Keratinocyte (primary cell): ENCODE results near the gene DNAJC18. TPM values are rescaled to one million over a fixed set of nuclear protein-coding genes. Genes with fewer than 3 reads are reported as not detected.

ENCODE experiments used
- DNase-seq: peaks from one replicate; pipeline ENCODE4 v3.0.0-alpha.2; 2011; ENCODE audit warnings: low read depth, missing footprints, low spot score
- FAIRE-seq: peaks from 2 replicates; lab custom pipeline; 2011; peaks lifted over from hg19 to GRCh38; lab: Jason Lieb, UNC
- H2AFZ ChIP-seq: 2 replicates; pipeline ENCODE4 v1.6.0; 2012; ENCODE audit warnings: low read length, control low read depth, inconsistent platforms; ENCODE audit not compliant: control insufficient read depth
- H3K27ac ChIP-seq: 2 replicates; pipeline ENCODE4 v1.5.1; 2011; ENCODE audit warnings: low read length; ENCODE audit not compliant: control insufficient read depth, insufficient read depth
- H3K27me3 ChIP-seq: 3 replicates; pipeline ENCODE4 v1.6.0; 2011; ENCODE audit warnings: low read length; ENCODE audit not compliant: control insufficient read depth, insufficient read depth; ENCODE audit errors: extremely low read depth
- H3K36me3 ChIP-seq, 2 experiments: 2 replicates in 1 of 2; 3 replicates in 1 of 2; pipeline ENCODE4 v1.5.1; 2011; ENCODE audit warnings: low read length in 2 of 2, mild to moderate bottlenecking in 1 of 2; ENCODE audit not compliant: control insufficient read depth in 2 of 2, insufficient read depth in 2 of 2; ENCODE audit errors: extremely low read depth in 1 of 2
- H3K4me1 ChIP-seq: 3 replicates; pipeline ENCODE4 v1.5.1; 2011; ENCODE audit warnings: low read length; ENCODE audit not compliant: control insufficient read depth, insufficient read depth; ENCODE audit errors: extremely low read depth
- H3K4me2 ChIP-seq: 3 replicates; pipeline ENCODE4 v1.6.0; 2011; ENCODE audit warnings: low read depth, low read length; ENCODE audit not compliant: control insufficient read depth, insufficient read depth; ENCODE audit errors: extremely low read depth
- H3K4me3 ChIP-seq, 3 experiments: fragments of 200-600 bp in 1 of 3; sonication (generic) in 1 of 3; 2 replicates in 2 of 3; 3 replicates in 1 of 3; pipeline ENCODE4 v1.5.1; 2011 to 2016; ENCODE audit warnings: low read length in 3 of 3, mild to moderate bottlenecking in 3 of 3, control low read depth in 2 of 3, inconsistent platforms in 1 of 3, low read depth in 1 of 3, mixed read lengths in 1 of 3, mixed run types in 1 of 3, moderate library complexity in 1 of 3; ENCODE audit not compliant: control insufficient read depth in 2 of 3, insufficient read depth in 2 of 3; ENCODE audit errors: extremely low read depth in 1 of 3
- H3K79me2 ChIP-seq: 2 replicates; pipeline ENCODE4 v1.6.0; 2012; ENCODE audit warnings: low read length; ENCODE audit not compliant: control insufficient read depth, insufficient read depth
- H3K9ac ChIP-seq: 3 replicates; pipeline ENCODE4 v1.6.0; 2011; ENCODE audit warnings: low read length; ENCODE audit not compliant: control insufficient read depth, insufficient read depth; ENCODE audit errors: extremely low read depth
- H3K9me1 ChIP-seq: 3 replicates; pipeline ENCODE4 v1.6.0; 2011; ENCODE audit warnings: low read length; ENCODE audit not compliant: control insufficient read depth, insufficient read depth; ENCODE audit errors: extremely low read depth
- H3K9me3 ChIP-seq: 2 replicates; pipeline ENCODE4 v1.5.1; 2012; ENCODE audit warnings: low read depth, low read length; ENCODE audit not compliant: control insufficient read depth
- H4K20me1 ChIP-seq: 3 replicates; pipeline ENCODE4 v1.6.0; 2011; ENCODE audit warnings: low read length; ENCODE audit not compliant: control insufficient read depth, insufficient read depth; ENCODE audit errors: extremely low read depth
- EZH2 ChIP-seq: IDR thresholded peaks from one replicate; pipeline ENCODE4 v1.6.1; 2012; ENCODE audit warnings: inconsistent platforms, mild to moderate bottlenecking, low read length, moderate library complexity
- dilution Hi-C: fragments of 300-500 bp; cut with MboI; formaldehyde crosslinking; loops from one replicate; pipeline ENCODE4 v1.7.0; 2020; ENCODE audit warnings: low sequenced_read_pairs; ENCODE audit not compliant: extremely low pct_ligation_motif_present
- polyA plus RNA-seq, 5 experiments: library from polyadenylated mRNA; depleted of rRNA in 3 of 5; stranded (reverse) in 3 of 5; stranded (forward) in 1 of 5; unstranded in 1 of 5; fragments of >200 nt; gene quantifications; 1 replicate in 1 of 5; 2 replicates in 3 of 5; 3 replicates in 1 of 5; pipeline versions ENCODE4 v1.2.1 to v1.2.3, GENCODE V29; 2011 to 2012; ENCODE audit warnings: missing spikeins in 2 of 5, low read depth in 1 of 5, low replicate concordance in 1 of 5
- TF ChIP-seq, protein P1 (sequence below), 3 experiments: IDR thresholded peaks in 1 of 3; conservative IDR thresholded peaks in 1 of 3; optimal IDR thresholded peaks in 1 of 3; 2 replicates in 2 of 3; 3 replicates in 1 of 3; pipeline versions ENCODE3 to v1.5.1; 2011; ENCODE audit warnings: low read length in 3 of 3, mild to moderate bottlenecking in 3 of 3, moderate library complexity in 2 of 3, control low read depth in 1 of 3, inconsistent platforms in 1 of 3; ENCODE audit not compliant: insufficient read depth in 2 of 3; ENCODE audit errors: extremely low read depth in 1 of 3

DNAJC18 gene
- polyA plus RNA-seq, 1 donor (not counting 4 experiments of a cell fraction or from before 2014, with no cell fraction given) = 6.6 TPM

- Histone ChIP-seq H3K27me3 (no peaks in the 10 kb centered on the region), H4K20me1 (no peaks in the 10 kb centered on the region), H3K9ac (no peak overlapping the region), H3K4me1 (peaks cover 3% of the 10 kb centered on the region), H3K27ac (no peak overlapping the region), H3K79me2 (no peaks in the 10 kb centered on the region), H3K9me1 (no peaks in the 10 kb centered on the region), H3K4me3 (no peak overlapping the region), H3K36me3 (no peaks in the 10 kb centered on the region), H2AFZ (no peak overlapping the region), H3K9me3 (no peaks in the 10 kb centered on the region), H3K4me2 (no peak overlapping the region)
- dilution Hi-C loops = no loop called here
- TF ChIP-seq EZH2 = no peak
- TF ChIP-seq, protein P1, sequence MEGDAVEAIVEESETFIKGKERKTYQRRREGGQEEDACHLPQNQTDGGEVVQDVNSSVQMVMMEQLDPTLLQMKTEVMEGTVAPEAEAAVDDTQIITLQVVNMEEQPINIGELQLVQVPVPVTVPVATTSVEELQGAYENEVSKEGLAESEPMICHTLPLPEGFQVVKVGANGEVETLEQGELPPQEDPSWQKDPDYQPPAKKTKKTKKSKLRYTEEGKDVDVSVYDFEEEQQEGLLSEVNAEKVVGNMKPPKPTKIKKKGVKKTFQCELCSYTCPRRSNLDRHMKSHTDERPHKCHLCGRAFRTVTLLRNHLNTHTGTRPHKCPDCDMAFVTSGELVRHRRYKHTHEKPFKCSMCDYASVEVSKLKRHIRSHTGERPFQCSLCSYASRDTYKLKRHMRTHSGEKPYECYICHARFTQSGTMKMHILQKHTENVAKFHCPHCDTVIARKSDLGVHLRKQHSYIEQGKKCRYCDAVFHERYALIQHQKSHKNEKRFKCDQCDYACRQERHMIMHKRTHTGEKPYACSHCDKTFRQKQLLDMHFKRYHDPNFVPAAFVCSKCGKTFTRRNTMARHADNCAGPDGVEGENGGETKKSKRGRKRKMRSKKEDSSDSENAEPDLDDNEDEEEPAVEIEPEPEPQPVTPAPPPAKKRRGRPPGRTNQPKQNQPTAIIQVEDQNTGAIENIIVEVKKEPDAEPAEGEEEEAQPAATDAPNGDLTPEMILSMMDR (optimal IDR thresholded peaks at IDR 0.05 in 1 of 3, IDR thresholded peaks at IDR 0.05 in 1 of 3, conservative IDR thresholded peaks at IDR 0.05 in 1 of 3; ENCODE audit: extremely low read depth in 1 of 3, insufficient read depth in 2 of 3, low read length in 3 of 3) = no peak
- no peak for FAIRE-seq
- no peak for DNase-seq
Measured at GRCh38 chr5:139454568-139455290, 15.4 kb upstream of the DNAJC18 start.

DNA sequence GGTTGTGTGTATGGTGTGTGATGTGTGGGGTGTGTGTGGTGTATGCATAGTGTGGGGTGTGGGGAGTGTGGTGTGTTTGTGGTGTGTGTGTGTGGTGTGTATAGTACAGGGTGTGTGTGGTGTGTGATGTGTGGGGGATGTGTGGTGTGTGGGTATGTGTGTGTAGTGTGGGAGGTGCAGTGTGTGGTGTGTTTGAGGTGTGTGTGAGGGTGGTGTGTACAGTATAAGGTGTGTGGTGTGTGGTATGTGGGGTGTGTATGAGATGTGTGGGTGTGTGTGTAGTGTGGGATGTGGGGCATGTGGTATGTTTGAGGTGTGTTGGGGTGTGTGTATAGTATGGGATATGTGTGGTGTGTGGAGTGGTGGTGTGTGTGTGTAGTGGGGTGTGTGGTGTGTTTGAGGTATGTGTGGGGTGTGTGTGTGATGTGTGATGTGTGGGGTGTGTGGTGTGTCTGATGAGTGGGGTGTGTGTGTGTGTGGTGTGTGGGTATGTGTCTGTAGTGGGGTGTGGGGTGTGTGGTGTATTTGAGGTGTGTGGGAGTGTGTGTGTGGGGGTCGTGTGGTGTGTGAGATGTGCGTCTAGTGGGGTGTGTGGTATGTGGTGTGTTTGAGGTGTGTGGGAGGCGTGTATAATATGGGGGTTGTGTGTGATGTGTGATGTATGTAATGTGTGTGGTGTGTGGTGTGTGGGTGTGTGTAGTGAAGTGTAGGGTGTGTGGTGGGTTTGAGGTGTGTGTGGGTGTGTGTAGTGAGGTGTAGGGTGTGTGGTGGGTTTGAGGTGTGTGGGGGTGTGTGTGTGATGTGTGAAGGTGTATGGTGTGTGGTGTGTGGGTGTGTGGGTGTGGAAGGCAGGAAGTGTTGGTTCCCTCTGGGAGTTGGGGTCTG is 14.6 kb upstream of the DNAJC18 start:
- TF ChIP-seq, protein P1 (optimal IDR thresholded peaks at IDR 0.05 in 1 of 3, IDR thresholded peaks at IDR 0.05 in 1 of 3, conservative IDR thresholded peaks at IDR 0.05 in 1 of 3; ENCODE audit: extremely low read depth in 1 of 3, insufficient read depth in 2 of 3, low read length in 3 of 3) = no peak
- no peak for TF ChIP-seq EZH2
- no peak for FAIRE-seq
- Histone ChIP-seq H3K9me3 (no peaks in the 10 kb centered on the region), H3K36me3 (no peaks in the 10 kb centered on the region), H3K9me1 (no peaks in the 10 kb centered on the region), H3K4me3 (no peak overlapping the region), H3K4me2 (no peak overlapping the region), H3K9ac (no peak overlapping the region), H3K4me1 (peaks cover under 1% of the 10 kb centered on the region), H3K79me2 (no peaks in the 10 kb centered on the region), H4K20me1 (no peaks in the 10 kb centered on the region), H3K27me3 (no peaks in the 10 kb centered on the region), H3K27ac (no peak overlapping the region), H2AFZ (no peak overlapping the region)
- no peak for DNase-seq
- dilution Hi-C loops = no loop called here
